ENCODE measurements around the gene HNRNPL.
A peak's percentile ranks its signal among the peaks of the same experiment; 100 is the strongest.
"Not testable (repeated sequence)": the region's sequence is repeated elsewhere in the genome, so short reads cannot be mapped to it uniquely, and the experiment has no call there.

HNRNPL gene

DNA sequence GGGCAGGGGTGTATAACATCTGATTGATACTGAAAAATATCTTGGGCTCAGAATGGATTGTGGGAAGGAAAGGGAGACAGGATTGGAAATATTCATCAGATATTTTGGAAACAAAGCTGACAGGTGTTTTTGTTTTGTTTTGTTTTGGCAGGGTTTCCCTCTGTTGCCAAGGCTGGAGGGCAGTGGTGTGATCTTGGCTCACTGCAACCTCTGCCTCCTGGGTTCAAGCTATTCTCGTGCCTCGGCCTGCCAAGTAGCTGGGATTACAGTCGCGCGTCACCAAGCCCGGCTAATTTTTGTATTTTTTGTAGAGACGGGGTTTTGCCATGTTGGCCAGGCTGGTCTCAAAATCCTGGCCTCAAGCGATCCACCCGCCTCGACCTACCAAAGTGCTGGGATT, 23.6 kb upstream of the HNRNPL start:
- intact Hi-C loops (cut with DNase I); DNase-seq: not testable (repeated sequence)

DNA sequence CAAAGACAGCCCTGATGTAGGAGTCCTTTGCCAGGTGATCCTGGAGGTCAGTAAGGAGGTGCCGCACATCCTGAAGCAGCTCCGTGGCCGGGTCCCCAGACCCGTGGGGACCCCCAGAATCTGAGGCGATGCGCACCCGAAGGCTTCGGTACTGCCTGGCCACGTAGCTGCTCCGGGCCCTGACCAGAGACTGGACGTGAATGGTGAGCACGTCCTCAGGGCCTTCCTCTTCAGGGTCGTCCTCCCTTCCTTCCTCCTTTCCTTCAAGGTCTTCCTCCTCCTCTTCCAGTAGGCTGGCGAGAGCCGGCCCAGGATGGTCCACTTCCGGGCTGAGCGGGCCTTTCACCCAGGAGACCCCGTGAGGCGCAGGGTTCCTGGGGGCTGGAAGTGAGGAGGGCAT, 20.8 kb upstream of the HNRNPL start:
- no peak for DNase-seq
- intact Hi-C loops (cut with DNase I) = no loop called here

DNA sequence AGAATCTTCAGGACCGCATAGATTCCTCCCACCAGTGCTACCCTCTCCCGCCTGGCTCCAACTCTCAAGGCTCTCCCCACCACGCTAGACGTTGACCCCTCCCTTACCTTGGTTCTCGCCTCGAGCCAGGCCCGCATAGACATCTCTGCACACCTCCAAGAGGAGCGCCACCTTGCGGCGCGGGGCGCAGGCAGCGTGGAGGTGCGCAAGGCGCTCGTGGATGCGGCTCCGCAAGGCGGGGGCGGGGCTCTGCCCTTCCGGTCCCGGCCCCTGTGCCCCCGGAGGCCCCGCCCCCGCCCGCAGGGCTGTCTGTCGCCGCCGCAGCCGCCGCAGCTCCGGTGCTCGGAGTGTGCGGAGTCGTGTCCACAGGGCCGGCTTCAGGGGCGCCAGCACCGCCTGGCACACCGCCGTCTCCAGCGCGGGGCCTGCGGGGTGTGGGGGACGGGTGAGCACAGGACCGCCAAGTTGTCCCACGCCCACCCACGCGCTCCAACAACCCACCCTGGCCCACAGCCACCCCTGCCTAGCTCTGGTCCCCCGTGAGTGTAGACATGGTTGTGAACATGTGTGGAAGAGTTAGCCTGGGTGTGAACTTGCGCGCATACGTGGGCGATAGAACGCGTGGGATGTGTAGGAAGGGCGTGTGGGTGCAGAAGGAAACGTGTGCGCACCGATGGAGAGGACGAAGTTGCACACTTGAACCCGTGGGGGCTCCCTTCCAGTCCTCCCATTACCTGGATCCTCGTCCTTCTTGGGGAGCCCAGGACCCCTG, 20.2 kb upstream of the HNRNPL start:
- DNase-seq = peak; percentile 53 to 93 (median 83)

DNA sequence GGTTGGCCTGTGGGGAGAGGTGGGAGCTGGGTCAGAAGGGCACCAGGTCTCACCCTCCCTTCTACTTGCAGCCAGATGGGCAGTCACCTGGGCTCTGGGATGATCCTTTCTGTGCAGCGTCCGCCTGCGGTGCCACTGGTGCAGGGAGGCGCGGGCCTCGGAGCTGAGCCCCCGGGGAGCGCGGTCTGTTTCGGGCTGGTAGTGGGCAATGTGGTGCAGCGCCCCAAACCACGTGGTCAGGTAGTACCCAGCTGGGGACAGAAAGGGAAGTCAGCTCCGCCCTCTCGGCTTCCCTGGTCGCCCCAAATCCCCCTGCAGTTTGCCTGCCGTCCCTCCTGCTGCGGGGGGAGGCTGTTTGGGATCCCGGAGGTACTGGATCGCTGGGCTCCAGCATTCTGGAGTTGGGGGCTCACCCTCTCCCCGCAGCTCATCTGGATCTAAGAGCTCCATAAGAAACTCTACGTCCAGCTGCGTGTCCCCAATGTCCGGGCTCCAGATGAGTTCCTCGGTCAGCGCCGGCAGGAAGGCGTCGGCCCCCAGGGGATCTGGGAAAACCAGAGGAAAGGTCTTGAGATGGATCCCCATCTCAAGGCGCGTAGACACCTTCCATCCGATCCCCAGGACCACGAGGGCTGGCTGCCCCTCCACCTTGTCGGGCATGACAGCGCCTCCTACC, 19.5 kb upstream of the HNRNPL start:
- peak in 26 of 42 donors; percentile 8 to 60 (median 31) for DNase-seq
- intact Hi-C loops (cut with DNase I) = no loop called here

More for the DNA sequence above, 20.2 kb upstream of the HNRNPL start:
- intact Hi-C loops (cut with DNase I) = no loop called here

DNA sequence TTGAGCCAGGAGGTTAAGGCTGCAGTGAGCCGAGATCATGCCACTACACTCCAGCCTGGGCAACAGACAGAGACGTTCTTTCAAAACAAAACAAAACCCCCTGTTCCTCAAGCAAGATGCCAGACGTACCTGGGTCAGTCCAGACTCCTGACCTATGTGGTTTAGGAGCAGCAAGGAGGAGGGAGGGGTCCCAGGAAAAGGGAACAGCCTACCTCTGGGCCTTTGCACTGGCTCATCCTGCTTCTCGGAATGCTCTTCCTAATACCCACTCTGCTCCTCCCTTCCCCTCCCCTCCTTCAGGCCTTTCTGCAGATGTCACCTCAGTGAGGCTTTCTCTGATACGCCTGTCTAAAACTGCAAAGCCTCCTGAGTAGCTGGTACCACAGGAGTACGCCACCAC, 18.8 kb upstream of the HNRNPL start:
- intact Hi-C loops (cut with DNase I) = no loop called here
- no peak for DNase-seq

DNA sequence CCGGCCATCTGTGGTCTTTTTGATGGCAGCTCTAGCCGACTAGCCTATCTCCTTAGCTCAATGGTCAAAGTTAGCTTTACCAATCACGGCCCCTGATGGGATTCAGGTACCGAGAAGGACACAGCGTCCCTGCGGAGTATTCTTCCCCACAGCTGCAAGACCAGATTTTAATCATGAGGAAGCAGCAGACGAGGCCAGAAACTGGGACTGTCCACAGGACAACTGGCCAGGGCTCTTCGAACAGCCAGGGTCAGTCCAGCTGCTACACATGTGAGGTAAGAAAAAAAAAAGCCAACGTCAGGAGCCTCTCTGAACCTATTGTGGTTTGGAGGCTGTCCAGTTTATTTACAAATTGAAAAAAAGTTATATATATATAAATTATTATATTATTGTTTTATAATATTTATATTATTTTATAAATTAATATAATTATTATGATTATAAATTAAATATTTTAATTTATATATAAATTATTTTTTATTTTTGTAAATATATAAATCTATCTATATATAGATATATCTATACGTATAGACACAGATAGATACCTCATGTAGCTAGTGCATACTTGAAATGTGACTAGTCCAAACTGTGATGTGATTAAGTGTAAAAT, 17.5 kb upstream of the HNRNPL start:
- no peak for DNase-seq
- intact Hi-C loops (cut with DNase I) = no loop called here

DNA sequence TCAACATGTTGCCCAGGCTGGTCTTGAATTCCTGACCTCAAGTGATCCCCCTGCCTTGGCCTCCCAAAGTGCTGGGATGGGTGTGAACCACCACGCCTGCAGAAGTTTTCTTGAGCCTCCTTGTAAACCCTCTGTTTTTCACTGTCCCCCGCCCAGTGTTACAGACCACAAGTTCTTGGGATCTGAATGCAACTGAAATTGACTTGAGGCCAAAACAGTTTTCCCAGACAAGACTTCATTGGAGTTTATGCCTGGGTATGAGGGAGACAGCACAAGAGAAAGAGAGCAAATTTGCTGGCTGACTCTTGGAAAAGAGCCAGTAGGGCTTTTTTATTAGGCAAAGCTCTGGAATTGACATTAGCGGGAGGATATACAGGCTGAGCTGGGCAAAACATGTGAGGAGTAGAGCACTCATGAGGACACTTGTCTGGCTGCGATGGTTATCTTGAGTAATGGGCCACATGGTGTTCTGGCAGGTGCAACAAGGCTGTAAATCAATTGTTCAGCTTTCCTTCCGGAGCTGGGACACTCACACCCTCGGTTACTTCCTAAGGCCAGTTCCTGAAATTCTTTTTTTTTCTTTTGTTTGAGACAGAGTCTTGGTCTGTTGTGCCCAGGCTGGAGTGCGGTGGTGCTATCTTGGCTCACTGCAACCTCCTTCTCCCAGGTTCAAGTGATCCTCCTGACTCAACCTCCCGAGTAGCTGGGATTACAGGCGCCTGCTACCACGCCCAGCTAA, 12.7 kb upstream of the HNRNPL start:
- no peak for DNase-seq
- intact Hi-C loops (cut with DNase I) = no loop called here

DNA sequence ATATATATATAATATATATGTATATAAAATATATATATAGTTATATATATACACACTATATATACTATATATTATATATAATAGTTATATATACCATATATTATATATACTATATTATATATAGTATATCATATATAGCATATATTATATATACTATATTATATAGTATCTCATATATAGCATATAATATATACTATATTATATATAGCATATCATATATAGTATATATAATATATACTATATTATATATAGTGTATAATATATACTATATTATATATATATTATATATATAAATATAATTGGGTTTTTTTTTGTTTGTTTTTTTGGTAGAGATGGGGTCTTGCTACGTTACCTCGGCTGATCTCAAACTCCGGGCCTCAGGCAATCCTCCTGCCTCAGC, 11.6 kb upstream of the HNRNPL start:
- intact Hi-C loops (cut with DNase I) = no loop called here
- DNase-seq = no peak

DNA sequence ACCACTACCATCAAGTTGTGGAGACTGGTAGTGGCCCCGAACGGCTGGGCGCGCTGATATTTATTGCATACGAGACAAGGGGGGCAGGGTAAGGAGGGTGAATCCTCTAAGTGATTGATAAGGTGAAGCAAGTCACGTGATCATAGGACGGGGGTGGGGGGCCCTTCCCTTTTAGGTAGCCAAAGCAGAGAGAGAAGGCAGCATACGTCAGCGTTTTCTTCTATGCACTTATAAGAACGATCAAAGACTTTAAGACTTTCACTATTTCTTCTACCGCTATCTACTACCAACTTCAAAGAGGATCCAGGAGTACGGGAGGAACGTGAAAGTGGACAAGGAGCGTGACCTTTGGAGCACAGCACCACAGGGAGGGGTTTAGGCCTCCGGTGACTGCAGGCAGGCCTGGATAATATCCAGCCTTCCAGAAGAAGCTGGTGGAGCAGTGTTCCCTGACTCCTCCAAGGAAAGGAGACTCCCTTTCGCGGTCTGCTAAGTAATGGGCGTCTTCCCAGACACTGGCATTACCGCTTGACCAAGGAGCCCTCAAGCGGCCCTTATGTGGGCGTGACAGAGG, 9.9 kb upstream of the HNRNPL start:
- DNase-seq; intact Hi-C loops (cut with DNase I): not testable (repeated sequence)

DNA sequence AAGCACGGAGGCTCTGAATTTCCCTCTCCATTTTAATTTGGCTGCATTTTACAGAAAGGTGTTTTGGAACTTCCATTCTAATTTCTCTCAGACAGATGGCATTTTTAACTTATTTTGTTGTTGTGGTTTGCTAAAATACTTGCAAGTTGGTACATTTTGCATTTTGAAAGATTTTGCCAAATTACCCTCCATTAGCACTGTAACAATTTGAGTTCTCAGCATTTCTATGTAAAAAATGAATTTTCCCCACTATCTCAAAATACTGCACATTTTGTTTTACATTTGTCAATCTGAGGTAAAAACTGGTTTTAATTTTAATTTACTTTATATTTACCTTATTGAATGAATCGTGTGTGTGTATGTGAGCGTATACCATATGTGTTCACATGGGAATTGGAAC, 7.0 kb upstream of the HNRNPL start:
- DNase-seq = no peak
- intact Hi-C loops (cut with DNase I) = no loop called here

DNA sequence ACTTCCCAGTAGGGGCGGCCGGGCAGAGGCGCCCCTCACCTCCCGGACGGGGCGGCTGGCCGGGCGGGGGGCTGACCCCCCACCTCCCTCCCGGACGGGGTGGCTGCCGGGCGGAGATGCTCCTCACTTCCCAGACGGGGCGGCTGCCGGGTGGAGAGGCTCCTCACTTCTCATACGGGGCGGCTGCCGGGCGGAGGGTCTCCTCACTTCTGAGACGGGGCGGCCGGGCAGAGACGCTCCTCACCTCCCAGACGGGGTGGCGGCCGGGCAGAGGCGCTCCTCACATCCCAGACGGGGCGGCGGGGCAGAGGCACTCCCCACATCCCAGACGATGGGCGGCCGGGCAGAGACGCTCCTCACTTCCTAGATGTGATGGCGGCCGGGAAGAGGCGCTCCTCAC, 6.0 kb upstream of the HNRNPL start:
- intact Hi-C loops (cut with DNase I); DNase-seq: not testable (repeated sequence)

DNA sequence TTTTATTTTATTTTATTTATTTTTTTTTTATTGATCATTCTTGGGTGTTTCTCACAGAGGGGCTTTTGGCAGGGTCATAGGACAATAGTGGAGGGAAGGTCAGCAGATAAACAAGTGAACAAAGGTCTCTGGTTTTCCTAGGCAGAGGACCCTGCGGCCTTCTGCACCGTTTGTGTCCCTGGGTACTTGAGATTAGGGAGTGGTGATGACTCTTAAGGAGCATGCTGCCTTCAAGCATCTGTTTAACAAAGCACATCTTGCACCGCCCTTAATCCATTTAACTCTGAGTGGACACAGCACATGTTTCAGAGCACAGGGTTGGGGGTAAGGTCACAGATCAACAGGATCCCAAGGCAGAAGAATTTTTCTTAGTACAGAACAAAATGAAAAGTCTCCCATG, 5.2 kb upstream of the HNRNPL start:
- intact Hi-C loops (cut with DNase I) = loop anchor here (5.0 kb wide), 1 partner anchor 238 kb away; the partner anchor contains the start of genes EIF3K and MAP4K1
- not testable (repeated sequence) for DNase-seq

DNA sequence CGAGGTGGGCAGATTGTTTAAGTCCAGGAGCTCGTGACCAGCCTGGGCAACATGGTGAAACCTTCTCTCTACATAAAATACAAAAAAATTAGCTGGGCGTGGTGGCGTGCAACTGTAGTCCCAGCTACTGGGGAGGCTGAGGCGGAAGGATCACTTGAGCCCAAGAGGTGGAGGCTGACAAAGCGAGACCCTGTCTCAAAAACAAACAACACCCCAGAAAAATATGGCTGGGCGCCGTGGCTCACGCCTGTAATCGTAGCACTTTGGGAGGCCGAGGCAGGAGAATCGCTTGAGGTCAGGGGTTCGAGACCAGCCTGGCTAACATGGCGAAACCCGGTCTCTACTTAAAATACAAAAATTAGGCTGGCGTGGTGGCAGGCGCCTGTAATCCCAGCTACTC, 3.4 kb upstream of the HNRNPL start:
- intact Hi-C loops (cut with DNase I) = loop anchor here (5.0 kb wide), 1 partner anchor 236 kb away; the partner anchor contains the start of genes EIF3K and MAP4K1
- DNase-seq = no peak

DNA sequence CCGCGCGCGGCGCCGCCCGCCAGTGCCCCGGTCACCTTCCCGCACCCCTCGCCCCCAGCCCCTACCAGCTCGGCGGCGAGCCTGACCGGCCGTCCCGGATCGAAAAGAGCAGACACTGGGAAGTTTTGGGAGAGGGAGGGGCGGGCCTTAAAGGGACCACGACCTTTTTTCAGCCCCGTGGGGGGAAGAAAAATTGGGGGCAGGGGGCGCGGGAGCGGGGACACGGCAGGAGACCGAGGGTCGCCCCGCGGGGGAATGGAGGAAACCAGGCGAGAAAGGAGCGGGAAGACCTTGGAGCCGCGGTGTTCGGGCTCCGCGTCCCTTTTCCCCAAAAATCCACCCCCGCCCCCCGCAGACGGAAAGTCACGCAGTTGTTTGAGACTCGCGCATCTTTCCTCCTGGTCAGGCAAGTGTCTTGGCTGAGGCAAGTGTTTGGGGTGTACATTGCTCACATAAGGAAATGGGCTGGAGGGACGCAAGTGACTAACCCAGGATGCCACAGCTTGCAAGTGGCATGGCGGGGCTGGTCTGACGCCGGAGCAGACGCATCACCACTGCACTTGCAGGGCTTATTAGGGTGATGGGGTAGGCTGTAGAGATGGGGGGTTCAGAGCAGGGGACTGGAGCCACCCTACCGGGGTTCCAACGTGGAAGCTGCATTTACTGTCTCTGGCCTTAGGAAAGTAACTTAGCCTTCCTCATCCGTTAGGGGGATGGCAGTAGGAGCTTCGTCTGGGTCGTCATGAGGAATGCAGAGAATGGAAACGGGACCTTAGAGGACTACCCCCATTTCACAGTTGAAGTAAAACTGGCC, 2.7 kb upstream of the HNRNPL start:
- peak in 40 of 42 donors; percentile 17 to 76 (median 52) for DNase-seq
- intact Hi-C loops (cut with DNase I) = loop anchor here (5.0 kb wide), 1 partner anchor 235 kb away; the partner anchor contains the start of genes EIF3K and MAP4K1

DNA sequence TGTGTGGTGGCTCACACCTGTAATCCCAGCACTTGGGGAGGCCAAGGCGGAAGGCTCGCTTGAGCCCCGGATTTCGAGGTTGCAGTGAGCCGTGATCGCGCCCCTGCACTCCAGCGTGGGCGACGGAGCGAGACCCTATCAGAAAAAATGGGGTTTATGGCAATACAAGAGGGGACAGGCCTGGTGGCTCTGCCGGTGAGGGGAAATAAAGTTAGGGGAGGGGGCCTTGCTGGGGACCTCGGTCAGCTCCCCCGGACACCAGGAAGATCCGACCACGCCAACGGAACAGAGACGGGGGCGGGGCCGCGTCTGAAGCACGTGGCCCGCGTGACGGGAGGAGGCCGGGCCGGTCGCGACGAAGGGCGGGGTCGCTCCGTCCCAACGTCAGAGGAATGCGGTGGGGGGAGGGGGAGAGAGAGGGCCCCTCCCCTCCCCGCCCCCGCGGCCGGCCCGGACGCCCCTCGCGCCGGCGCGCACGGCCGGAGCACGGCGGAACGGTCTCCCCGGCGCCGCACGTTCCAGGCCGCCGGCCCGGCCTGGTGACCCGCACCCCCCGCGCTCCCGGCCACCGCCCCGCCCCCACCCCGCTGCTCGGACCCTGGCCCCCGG, 1.9 kb upstream of the HNRNPL start:
- intact Hi-C loops (cut with DNase I) = loop anchor here (5.0 kb wide), 1 partner anchor 234 kb away; the partner anchor contains the start of genes EIF3K and MAP4K1
- DNase-seq = peak; percentile 81 to 97 (median 94)

DNA sequence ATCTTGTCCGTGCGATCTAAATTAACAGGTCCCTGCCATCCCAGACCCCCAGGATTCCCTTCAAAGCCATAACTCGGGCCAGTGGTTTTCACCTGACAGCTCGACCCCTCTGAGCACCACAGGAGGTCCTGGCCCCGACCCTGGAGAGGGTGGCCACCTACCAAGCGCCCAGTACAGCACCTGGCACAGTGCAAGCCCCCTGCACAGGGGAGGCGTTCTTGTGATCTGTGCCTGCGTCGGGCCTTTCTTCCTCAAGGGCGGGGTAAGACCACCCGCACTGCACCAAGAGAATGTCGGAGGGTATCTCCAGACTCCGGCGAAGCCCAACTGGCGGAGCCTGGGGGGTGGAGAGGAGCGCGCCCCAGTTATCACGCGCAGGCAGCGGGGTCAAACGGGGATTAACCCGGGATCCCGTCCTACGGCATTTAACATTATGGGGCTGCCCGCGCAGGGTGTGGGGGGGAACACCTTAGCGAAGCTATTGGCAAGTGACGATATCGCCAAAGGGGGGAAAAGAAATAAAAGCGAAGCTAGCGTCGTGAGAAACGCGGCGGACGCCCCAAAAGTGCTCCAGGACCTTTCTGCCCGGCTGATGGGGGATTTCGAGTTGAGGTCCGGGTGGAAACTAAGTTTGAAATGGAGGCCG, 1.3 kb upstream of the HNRNPL start:
- peak in 34 of 42 donors; percentile 6 to 64 (median 32) for DNase-seq
- intact Hi-C loops (cut with DNase I) = loop anchor here (5.0 kb wide), 1 partner anchor 234 kb away; the partner anchor contains the start of genes EIF3K and MAP4K1

DNA sequence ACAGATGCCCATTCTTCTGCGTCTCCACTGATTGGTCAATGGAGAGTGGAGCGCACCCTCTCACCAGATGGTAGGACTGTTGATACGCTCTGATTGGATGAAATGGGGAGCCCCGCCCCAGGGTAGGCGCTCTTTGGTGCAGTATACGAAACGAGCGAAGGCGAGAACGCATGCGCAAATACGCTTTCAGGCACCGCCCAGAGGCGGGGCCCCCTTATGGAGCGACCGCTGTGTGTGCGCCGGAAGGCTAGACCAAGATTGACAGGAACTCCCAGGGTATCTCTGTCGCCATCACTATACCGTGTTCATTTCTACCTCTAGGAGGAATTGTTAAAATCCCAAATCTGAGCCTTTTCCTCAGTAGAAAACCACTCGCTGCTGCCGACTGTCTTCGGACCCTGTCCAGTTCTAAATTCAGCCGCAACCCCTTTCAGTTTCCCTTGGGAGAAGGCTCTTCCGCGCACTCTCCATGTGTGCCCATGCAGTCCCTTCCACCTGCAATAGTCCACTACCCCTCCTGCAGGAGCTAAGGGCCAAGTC, 720 bp upstream of the HNRNPL start:
- peak in 25 of 42 donors; percentile 98 to 100 (median 100) for DNase-seq
- intact Hi-C loops (cut with DNase I) = loop anchor here (5.0 kb wide), 1 partner anchor 233 kb away; the partner anchor contains the start of genes EIF3K and MAP4K1

Data from head of caudate nucleus (tissue), 42 donors.